ENCODE data around the gene GABPA. TPM values are rescaled to one million over a fixed set of nuclear protein-coding genes. Genes with fewer than 3 reads are reported as not detected.
"Not testable (repeated sequence)": the region's sequence is repeated elsewhere in the genome, so short reads cannot be mapped to it uniquely, and the experiment has no call there.

The GABPA gene
- total RNA-seq, 1 donor from 2014 or later, result 27.0 TPM

GRCh38 chr21:25737421-25737820 is 2.6 kb downstream of the GABPA start:
- no peak for DNase-seq (ENCODE audit: low read depth)

DNA sequence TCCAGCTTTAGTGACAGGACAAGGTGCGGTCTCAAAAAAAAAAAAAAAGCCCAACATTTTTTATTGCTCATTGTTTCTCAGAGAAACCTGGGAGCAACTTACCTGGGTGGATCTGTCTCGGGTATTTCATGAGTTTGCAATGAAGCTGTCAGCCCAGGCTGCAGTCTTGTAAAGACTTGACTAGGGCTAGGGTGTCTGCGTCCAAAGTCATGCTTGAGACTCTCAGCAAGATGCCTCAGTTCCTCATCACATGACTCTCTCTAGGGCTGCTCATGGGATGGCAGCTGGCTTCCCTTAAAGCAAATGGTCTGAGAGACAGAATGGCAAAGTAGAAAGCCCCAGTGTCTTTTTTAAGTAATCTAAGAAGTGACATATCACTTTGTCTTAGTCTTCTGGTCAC is 8.1 kb downstream of the GABPA start:
- DNase-seq (ENCODE audit: low read depth), result no peak

DNA sequence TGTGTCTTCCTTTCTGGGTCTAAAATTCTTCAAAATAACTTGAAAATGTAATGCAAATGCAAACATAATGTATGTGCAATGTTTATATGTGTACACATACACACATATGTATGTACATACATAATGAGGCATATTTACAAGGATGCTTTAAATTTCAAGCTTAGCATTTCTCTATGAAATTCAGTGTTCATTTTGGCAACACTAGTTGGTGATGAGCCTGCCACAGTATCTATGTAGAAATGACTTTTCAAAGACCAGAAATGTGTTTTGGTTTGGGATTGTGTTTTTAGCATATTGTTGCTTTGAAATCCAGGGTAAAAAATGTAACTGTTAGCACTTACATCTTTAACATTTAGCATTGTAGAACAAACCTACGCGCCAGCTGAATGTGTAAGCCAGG is 10.1 kb downstream of the GABPA start:
- no peak for DNase-seq (ENCODE audit: low read depth)

- no peak for DNase-seq (ENCODE audit: low read depth)
Measured at GRCh38 chr21:25750085-25750484, 15.3 kb downstream of the GABPA start.

DNA sequence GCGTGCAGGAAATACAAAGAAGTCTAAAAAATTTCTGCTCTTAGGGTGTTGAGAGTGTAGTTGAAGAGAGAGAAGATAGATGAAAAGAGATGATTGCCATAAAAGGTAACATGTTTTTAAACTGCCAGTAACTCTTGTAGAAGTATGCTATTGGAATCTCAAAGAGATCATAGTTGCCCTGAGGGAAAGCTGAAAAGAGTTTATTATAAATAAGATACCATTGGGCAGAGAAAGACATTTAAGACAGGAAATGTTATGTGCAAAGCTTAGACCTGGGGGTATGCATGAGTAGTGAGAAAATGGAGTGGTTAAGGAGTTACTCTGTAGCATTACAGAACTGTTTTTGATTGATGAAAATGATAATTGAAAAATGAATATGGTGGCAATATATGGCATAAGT is 17.6 kb downstream of the GABPA start:
- DNase-seq (ENCODE audit: low read depth), result no peak

GRCh38 chr21:25756190-25756932 is 21.6 kb downstream of the GABPA start:
- DNase-seq (ENCODE audit: low read depth), result no peak

- no peak for DNase-seq (ENCODE audit: low read depth)
Measured at GRCh38 chr21:25757531-25757930, 22.8 kb downstream of the GABPA start.

DNA sequence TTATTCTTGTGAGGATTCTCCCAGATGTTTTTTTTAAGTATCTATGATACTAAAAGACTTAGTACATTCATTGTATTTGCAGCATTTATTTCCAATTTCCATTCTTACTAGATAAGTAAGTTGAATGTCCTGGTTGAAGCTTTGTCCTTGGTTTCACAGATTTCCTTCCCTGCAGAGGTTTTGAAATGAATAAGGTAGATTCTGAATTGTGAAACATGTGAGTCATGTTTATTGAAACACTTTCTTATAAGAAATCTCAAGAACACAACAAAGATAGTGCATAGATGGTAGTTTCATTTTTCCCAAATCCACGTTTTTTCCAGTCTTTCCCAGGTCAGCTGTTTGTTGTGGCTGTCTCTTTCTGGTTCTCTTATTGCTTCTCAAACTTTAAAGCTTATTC is 24.8 kb downstream of the GABPA start:
- peak; percentile 23 for DNase-seq (ENCODE audit: low read depth)

GRCh38 chr21:25760061-25760460 is 25.3 kb downstream of the GABPA start:
- DNase-seq (ENCODE audit: low read depth), result no peak

DNA sequence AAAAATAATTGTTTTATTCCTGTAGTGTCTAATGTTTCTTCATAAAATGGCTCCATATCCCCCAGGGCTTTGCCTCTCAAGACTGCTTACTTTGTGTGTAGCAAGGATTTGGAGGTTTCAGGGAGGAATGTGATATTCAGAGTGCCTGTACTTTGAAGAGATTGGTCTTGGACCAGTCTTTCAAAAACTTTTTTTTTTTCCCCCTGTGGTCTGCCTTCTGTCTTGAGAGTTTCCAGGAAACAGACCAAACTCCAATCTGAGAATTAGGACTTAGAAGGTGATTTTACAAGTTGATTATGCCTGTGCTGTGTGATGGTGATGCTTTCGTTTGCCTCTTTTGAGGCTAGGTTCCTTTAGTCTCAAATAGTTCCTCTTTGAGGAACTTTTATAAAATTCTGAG is 25.9 kb downstream of the GABPA start:
- DNase-seq (ENCODE audit: low read depth), result no peak

DNA sequence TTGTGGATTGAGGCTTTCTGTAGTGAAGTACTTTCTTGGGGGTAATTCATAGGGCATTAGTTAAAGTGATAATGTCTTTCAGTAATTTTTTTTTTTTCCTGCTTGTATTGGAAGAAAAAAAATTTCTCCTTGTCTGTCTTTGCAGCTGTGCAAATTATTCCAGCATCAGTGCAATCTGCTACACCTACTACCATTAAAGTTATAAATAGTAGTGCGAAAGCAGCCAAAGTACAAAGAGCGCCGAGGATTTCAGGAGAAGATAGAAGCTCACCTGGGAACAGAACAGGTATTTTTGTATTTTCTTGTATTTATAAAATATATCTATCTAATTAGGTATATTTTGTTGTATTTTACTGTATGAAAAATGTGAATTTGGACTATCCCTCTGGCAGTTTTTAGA is 29.3 kb downstream of the GABPA start:
- DNase-seq (ENCODE audit: low read depth), result no peak

GRCh38 chr21:25767921-25768320 is 33.1 kb downstream of the GABPA start:
- no peak for DNase-seq (ENCODE audit: low read depth)

DNA sequence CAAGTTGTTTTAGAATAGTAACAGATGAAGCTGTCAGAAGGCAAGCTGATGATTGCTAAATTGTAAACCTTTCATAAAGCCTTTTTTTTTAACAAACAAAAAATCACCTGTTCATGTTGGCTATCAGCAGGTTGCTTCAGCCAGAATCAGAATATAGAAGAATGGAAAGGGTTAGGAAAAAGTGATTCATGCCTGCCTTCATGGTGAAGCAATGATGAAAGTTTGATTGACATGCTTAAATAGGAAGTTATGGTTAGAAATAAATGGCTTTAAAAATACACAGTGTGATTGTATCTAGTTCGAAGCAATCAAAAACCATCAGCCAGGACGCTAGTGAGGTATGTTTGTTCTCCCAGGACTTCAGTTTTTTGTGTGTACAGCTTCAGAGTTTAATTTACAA is 37.9 kb downstream of the GABPA start:
- DNase-seq (ENCODE audit: low read depth), result peak; percentile 9

- DNase-seq (ENCODE audit: low read depth), result no peak
Measured at GRCh38 chr21:25776440-25776839, 41.7 kb downstream of the GABPA start.

DNA sequence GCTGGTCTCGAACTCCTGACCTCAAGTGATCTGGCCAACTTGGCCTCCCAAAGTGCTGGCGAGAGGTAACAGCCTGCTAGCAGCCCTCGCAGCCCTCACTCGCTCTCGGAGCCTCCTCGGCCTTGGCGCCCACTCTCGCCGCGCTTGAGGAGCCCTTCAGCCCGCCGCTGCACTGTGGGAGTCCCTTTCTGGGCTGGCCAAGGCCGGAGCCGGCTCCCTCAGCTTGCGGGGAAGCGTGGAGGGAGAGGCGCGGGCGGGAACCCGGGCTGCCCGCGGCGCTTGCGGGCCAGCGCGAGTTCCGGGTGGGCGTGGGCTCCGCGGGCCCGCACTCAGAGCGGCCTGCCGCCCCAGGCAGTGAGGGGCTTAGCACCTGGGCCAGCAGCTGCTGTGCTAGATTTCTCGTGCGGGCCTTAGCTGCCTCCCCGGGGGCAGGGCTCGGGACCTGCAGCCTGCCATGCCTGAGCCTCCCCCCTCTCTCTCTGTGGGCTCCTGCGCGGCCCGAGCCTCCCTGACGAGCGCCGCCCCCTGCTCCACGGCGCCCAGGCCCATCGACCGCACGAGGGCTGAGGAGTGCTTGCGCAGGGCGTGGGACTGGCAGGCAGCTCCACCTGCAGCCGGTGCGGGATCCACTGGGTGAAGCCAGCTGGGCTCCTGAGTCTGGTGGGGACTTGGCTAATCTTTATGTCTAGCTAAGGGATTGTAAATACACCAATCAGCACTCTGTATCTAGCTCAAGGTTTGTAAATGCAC is 43.5 kb downstream of the GABPA start:
- not testable (repeated sequence) for DNase-seq (ENCODE audit: low read depth)

DNA sequence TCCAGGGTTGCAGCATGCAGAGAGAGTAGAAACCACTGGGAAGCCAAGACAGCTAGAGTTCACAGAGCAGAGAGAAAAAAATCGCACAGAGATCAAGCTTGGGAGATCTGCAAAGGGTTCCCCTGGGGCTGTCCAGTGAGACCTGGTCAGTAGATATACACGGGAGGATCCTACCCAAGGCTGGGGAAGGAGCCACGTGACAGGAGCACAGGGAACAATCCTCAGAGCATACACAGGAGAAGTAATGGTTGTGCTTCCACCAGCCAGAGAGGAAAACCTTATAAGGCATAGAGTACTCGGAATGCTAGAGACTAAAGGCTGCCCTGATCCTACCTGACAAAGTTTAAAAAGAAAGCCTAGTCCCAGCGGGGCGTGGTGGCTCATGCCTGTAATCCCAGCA is 53.9 kb downstream of the GABPA start:
- no peak for DNase-seq (ENCODE audit: low read depth)

DNA sequence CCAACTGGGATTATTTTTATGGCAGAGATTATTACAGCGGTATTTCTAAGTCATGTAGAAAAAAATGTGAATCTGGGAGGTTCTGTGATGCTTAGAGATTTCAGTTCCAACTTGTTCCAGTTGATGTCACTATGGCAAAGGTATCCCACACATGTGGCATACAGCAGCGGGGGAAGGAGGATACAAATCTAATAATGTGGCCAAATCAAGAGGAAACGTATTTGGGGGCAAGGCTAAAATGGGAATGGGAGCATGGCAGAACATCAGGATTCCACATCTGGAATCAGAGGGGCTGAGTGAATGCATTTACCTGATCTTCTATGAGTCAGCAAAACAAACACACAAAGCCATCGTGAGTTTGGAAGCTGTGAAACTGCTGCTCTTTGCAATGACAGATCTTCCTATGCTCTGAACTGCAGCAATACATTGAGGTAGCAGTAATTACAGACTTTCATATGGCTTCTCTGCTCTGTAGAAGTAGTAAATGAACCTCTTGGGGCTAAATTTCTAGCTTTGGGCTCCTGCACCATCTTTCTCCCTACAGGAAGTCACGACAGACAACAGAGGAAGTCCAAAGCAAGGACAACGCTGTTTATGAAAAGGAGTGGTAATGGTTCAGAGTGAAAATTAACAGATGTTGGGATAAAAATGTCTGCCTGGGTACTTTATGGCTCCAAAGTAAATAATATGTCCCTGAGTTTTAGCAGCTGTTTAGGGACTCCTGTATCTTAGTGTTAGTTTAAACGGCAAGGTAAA is 55.5 kb downstream of the GABPA start:
- peak; percentile 55 for DNase-seq (ENCODE audit: low read depth)

- DNase-seq (ENCODE audit: low read depth), result no peak
Measured at GRCh38 chr21:25790878-25791204, 56.1 kb downstream of the GABPA start.

DNA sequence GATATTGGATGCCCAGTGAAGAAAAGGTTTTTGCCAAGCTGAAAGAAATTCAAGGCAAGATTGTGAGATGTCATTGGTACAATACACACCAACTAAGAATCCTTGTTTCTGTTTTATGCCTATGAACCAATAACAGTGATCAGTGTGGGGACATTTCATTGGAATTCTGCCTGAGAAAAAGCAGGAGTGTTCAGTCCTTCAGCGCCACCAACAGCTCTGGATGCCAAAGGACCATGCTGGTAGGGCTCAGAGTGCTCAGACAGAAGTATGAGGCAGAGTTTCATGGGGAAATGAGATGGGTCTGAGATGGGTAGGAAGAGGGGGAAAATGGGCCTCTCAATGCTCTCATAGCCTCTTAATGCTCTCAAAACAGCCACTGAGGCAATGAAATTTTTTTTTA is 56.5 kb downstream of the GABPA start:
- no peak for DNase-seq (ENCODE audit: low read depth)

- peak; percentile 62 for DNase-seq (ENCODE audit: low read depth)
Measured at GRCh38 chr21:25801217-25802014, 66.6 kb downstream of the GABPA start.

DNA sequence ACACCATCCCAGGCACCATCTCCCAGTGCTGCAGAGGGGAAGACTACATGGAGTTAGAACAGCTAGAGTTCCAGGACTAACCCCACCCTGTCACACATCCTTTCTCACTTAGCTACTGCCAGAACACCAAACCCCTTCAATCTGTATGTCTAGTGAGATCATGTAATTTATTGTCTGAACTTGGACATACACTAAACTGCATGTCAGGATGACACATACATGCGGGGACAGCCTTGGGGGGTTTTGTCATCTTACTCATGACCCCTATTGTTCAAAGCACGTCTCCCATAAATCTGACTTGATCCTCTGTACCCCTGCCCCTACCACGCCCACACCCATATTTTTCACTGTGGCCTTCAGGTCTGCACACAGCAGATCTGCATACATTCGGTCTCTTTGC is 71.3 kb downstream of the GABPA start:
- no peak for DNase-seq (ENCODE audit: low read depth)

- no peak for DNase-seq (ENCODE audit: low read depth)
Measured at GRCh38 chr21:25807191-25807590, 72.4 kb downstream of the GABPA start.

All from renal cortical epithelial cell (primary cell).